A549 (cell line): ENCODE measurements around the gene TASOR. TPM values are rescaled to one million over a fixed set of nuclear protein-coding genes. Genes with fewer than 3 reads are reported as not detected.
"Not testable (repeated sequence)": the region's sequence is repeated elsewhere in the genome, so short reads cannot be mapped to it uniquely, and the experiment has no call there.

Source experiments
- ATAC-seq, 2 experiments: fragments of 200-7000 bp in 1 of 2; fragments of >200 bp in 1 of 2; cut with Nextera tagmentation in 1 of 2; cut with Tn5 transposase in 1 of 2; 3 replicates each; pipeline versions ENCODE4 v1.8.0 to v1.9.1; 2018 to 2020; ENCODE audit warnings: mild to moderate bottlenecking in 1 of 2, moderate library complexity in 1 of 2
- CTCF ChIA-PET: fragments of 300-600 bp; sonication (Branson Sonifier 250); formaldehyde crosslinking; extraction: SDS; loops from one replicate; lab custom pipeline; 2021; ENCODE audit warnings: antibody characterized with exemption, inconsistent platforms; lab: Yijun Ruan, JAX
- POLR2A ChIA-PET: fragments of 350-600 bp; formaldehyde crosslinking; extraction: SDS; loops from one replicate; lab custom pipeline; 2021; ENCODE audit warnings: antibody characterized with exemption, inconsistent platforms; lab: Yijun Ruan, JAX
- DNase-seq, 2 experiments: peaks; one replicate each; pipeline versions ENCODE4 v3.0.0 to v3.0.0-alpha.2; 2011 to 2016; ENCODE audit warnings: low read depth in 1 of 2, low spot score in 1 of 2
- FAIRE-seq: peaks from 2 replicates; lab custom pipeline; 2011; peaks lifted over from hg19 to GRCh38; lab: Jason Lieb, UNC
- H3K27ac ChIP-seq, 2 experiments: fragments of >200 bp; sonication (Bioruptor Twin); formaldehyde crosslinking; 3 replicates each; pipeline ENCODE4 v1.5.1; 2016 to 2017
- H3K4me1 ChIP-seq: fragments of >200 bp; sonication (Bioruptor Twin); formaldehyde crosslinking; 3 replicates; pipeline ENCODE4 v1.6.1; 2016
- H3K4me2 ChIP-seq: fragments of >200 bp; sonication (Bioruptor Twin); formaldehyde crosslinking; 3 replicates; pipeline ENCODE4 v1.6.1; 2016
- H3K4me3 ChIP-seq: fragments of >200 bp; sonication (Bioruptor Twin); formaldehyde crosslinking; 3 replicates; pipeline ENCODE4 v1.5.1; 2016
- H3K9me3 ChIP-seq: fragments of >200 bp; sonication (Bioruptor Twin); formaldehyde crosslinking; 3 replicates; pipeline ENCODE4 v1.6.1; 2016
- BHLHE40 ChIP-seq: IDR thresholded peaks from 2 replicates; pipeline ENCODE4 v1.6.1; 2012; ENCODE audit warnings: low read depth, low read length, inconsistent platforms
- CEBPB ChIP-seq, 2 experiments: fragments of >200 bp in 1 of 2; sonication (Bioruptor Twin) in 1 of 2; formaldehyde crosslinking in 1 of 2; IDR thresholded peaks; 2 replicates each; pipeline ENCODE4 v1.6.1; 2012 to 2016
- CHD4 ChIP-seq: fragments of 200-600 bp; sonication (generic); IDR thresholded peaks from 2 replicates; pipeline ENCODE4 v1.6.1; 2016; ENCODE audit warnings: antibody characterized with exemption, mild to moderate bottlenecking, borderline replicate concordance
- EHMT2 ChIP-seq: fragments of 200-600 bp; sonication (generic); IDR thresholded peaks from 2 replicates; pipeline ENCODE4 v1.6.1; 2016; ENCODE audit warnings: antibody characterized with exemption, low read depth, mild to moderate bottlenecking, moderate library complexity
- FOSB ChIP-seq: fragments of 250-450 bp; sonication (Bioruptor Pico); IDR thresholded peaks from 2 replicates; pipeline ENCODE4 v1.5.0; 2020; ENCODE audit warnings: mild to moderate bottlenecking, moderate library complexity
- FOSL2 ChIP-seq, 2 experiments: fragments of 450-650 bp in 1 of 2; fragments of >200 bp in 1 of 2; sonication (Bioruptor Twin) in 1 of 2; formaldehyde crosslinking; IDR thresholded peaks; 2 replicates each; pipeline versions ENCODE4 v1.5.0 to v1.6.1; 2016 to 2020; ENCODE audit warnings: mild to moderate bottlenecking in 1 of 2, moderate library complexity in 1 of 2
- FOXS1 ChIP-seq: fragments of 250-450 bp; sonication (Bioruptor Pico); IDR thresholded peaks from 2 replicates; pipeline ENCODE4 v1.5.0; 2020; ENCODE audit warnings: mild to moderate bottlenecking, moderate library complexity
- HOXA7 ChIP-seq: fragments of 250-450 bp; sonication (Bioruptor Pico); IDR thresholded peaks from 2 replicates; pipeline ENCODE4 v1.5.0; 2020; ENCODE audit warnings: mild to moderate bottlenecking, moderate library complexity
- NFE2L2 ChIP-seq: fragments of 150-350 bp; conservative IDR thresholded peaks from 2 replicates; pipeline ENCODE4 v1.6.1; 2014; ENCODE audit warnings: low read length
- NR3C1 ChIP-seq: fragments of >200 bp; sonication (Bioruptor Twin); formaldehyde crosslinking; IDR thresholded peaks from 3 replicates; pipeline ENCODE4 v1.6.1; 2017
- PHF8 ChIP-seq: fragments of 200-600 bp; sonication (generic); IDR thresholded peaks from 2 replicates; pipeline ENCODE4 v1.6.1; 2016; ENCODE audit warnings: low read depth, mild to moderate bottlenecking, antibody characterized with exemption, moderate library complexity, borderline replicate concordance
- RAD21 ChIP-seq, 2 experiments: fragments of >200 bp in 1 of 2; sonication (Bioruptor Twin) in 1 of 2; formaldehyde crosslinking in 1 of 2; IDR thresholded peaks in 1 of 2; conservative IDR thresholded peaks in 1 of 2; 2 replicates in 1 of 2; 3 replicates in 1 of 2; pipeline ENCODE4 v1.6.1; 2012 to 2018; ENCODE audit warnings: inconsistent platforms in 1 of 2
- RCOR1 ChIP-seq: fragments of 150-350 bp; IDR thresholded peaks from 2 replicates; pipeline ENCODE4 v1.6.1; 2014; ENCODE audit warnings: antibody characterized with exemption, low read length, low read depth
- RNF2 ChIP-seq: fragments of 200-600 bp; sonication (generic); IDR thresholded peaks from 2 replicates; pipeline ENCODE4 v1.6.1; 2016; ENCODE audit warnings: low read depth, mild to moderate bottlenecking, antibody characterized with exemption, moderate library complexity, borderline replicate concordance
- SMC3 ChIP-seq: fragments of >200 bp; sonication (Bioruptor Twin); formaldehyde crosslinking; IDR thresholded peaks from 3 replicates; pipeline ENCODE4 v1.6.1; 2018; ENCODE audit warnings: inconsistent platforms
- TP53 ChIP-seq: fragments of 250-450 bp; sonication (Bioruptor Pico); IDR thresholded peaks from 2 replicates; pipeline ENCODE4 v1.5.0; 2021; ENCODE audit warnings: mild to moderate bottlenecking, moderate library complexity
- WGBS: methylation state at CpG from one replicate; pipeline ENCODE4 v1.1.6; 2017; ENCODE audit errors: missing lambda C conversion rate; 5-methylcytosine and 5-hydroxymethylcytosine counted together
- polyA plus RNA-seq, 4 experiments: library from polyadenylated mRNA; depleted of rRNA in 3 of 4; stranded (reverse); fragments of >200 nt; fragmentation: RNase III in 1 of 4; extraction: RNeasy Plus Mini Kit Qiagen cat#74134 plus additional on column Dnase treatment in 1 of 4; gene quantifications; 2 replicates in 3 of 4; 3 replicates in 1 of 4; pipeline ENCODE4 v1.2.3, GENCODE V29; 2011 to 2017
- TF ChIP-seq, protein P1 (sequence below): fragments of >200 bp; sonication (Bioruptor Twin); formaldehyde crosslinking; IDR thresholded peaks from 2 replicates; pipeline ENCODE4 v1.6.1; 2016
- TF ChIP-seq, protein P2 (sequence below): fragments of >200 bp; sonication (Bioruptor Twin); formaldehyde crosslinking; IDR thresholded peaks from 3 replicates; pipeline ENCODE4 v1.6.1; 2016
- TF ChIP-seq, protein P3 (sequence below): fragments of 200-600 bp; sonication (generic); IDR thresholded peaks from 2 replicates; pipeline ENCODE4 v1.6.1; 2016; ENCODE audit warnings: antibody characterized with exemption, mild to moderate bottlenecking, moderate library complexity
- TF ChIP-seq, protein P4 (sequence below): fragments of 250-450 bp; sonication (Bioruptor Pico); IDR thresholded peaks from 2 replicates; pipeline ENCODE4 v1.5.0; 2020; ENCODE audit warnings: low read depth, mild to moderate bottlenecking, moderate library complexity
- TF ChIP-seq, protein P5 (sequence below): IDR thresholded peaks from 2 replicates; pipeline ENCODE4 v1.6.1; 2012; ENCODE audit warnings: low read depth, borderline replicate concordance

TASOR gene
- polyA plus RNA-seq, 2 of the 4 experiments (the other 2 are of a cell fraction), result 33.5 to 49.0 TPM

DNA sequence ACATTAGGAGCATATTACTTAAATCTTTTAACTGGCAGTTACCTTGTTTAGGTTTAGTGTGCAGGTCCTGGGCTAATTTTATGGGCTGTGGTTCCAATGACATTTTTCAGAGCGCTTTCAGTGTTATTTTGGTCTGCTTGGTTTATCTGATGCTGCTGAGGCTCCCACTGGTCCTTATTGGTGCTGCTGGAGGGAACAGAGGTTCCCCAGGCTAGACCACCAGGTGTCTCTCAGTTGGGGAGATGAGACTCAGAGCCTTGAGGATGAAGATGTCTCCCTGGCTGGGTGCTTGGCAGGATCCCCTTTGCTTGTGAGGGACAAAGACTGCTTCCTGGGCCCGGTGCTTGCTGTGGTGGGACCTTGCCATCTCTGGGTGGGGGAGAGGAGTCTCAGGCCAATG is 28.3 kb upstream of the TASOR start:
- FAIRE-seq, result no peak
- ChIA-PET CTCF (interaction anchor here (0.6 kb wide), 1 partner anchor 9 kb away, joined by 3 read pairs; no protein-coding TSS in a partner anchor), POLR2A (no interaction called here)
- DNase-seq, result no peak
- Histone ChIP-seq H3K4me3 (no peak overlapping the region), H3K27ac (no peak overlapping the region), H3K9me3 (0 out of 3 replicates have a peak, but pooled peaks cover 3% of the 10 kb centered on the region), H3K4me2 (no peak overlapping the region), H3K4me1 (no peaks in the 10 kb centered on the region)
- ATAC-seq, result no peak
- 75% methylated on average over 2 of the region's 2 CpGs for WGBS
- TF ChIP-seq CHD4, result no peak
- TF ChIP-seq, protein P1, sequence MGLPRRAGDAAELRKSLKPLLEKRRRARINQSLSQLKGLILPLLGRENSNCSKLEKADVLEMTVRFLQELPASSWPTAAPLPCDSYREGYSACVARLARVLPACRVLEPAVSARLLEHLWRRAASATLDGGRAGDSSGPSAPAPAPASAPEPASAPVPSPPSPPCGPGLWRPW, result no peak
- TF ChIP-seq NFE2L2, result no peak
- TF ChIP-seq FOSB, result no peak
- no peak for TF ChIP-seq FOXS1
- no peak for TF ChIP-seq RNF2

DNA sequence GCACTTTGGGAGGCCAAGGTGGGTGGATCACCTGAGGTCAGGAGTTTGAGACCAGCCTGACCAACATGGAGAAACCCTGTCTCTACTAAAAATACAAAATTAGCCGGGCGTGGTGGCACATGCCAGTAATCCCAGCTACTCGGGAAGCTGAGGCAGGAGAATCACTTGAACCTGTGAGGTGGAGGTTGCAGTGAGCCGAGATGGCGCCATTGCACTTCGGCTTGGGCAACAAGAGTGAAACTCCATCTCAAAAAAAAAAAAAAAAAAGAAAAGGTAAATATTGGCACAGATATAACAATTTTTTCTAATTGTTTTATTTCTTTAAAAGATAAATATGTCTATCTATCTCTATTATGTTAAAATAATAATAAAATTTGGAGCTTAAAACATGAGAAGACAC is 24.3 kb upstream of the TASOR start:
- H3K27ac ChIP-seq, POLR2A ChIA-PET, ATAC-seq, DNase-seq, H3K4me1 ChIP-seq, FAIRE-seq, H3K4me2 ChIP-seq, H3K4me3 ChIP-seq, H3K9me3 ChIP-seq: not testable (repeated sequence)
- TF ChIP-seq RAD21 (conservative IDR thresholded peaks at IDR 0.05 in 1 of 2, IDR thresholded peaks at IDR 0.05 in 1 of 2), result 0 out of 5 replicates have a peak, but pooled peaks of 1 of the 2 experiments have one; percentile 10
- CTCF ChIA-PET, result interaction anchor here (0.6 to 3.5 kb wide), 3 partner anchors 91 to 360 kb away, joined by 3 to 19 read pairs (median 9); no protein-coding TSS in a partner anchor
- 63% methylated on average over 6 of the region's 6 CpGs for WGBS

DNA sequence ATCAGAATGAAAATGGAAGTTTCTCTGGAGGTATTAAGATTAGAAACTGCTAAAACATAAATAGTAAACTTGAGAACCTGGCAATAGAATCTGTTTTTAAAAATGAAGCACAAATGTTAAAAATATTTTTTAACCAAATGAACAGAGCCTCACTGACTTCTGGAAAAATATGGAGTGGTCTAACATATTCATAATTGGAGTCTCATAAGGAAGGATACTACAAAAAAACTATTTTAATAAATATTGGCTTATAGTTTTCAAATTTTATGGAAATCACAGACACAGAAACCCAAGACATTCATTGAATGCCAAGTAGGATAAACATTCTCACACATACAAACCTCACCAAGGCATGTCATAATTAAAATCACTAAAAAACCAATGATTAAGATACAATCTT is 23.6 kb upstream of the TASOR start:
- H3K9me3 ChIP-seq, result 0 out of 3 replicates have a peak, but pooled peaks cover 3% of the 10 kb centered on the region
- no peak for TF ChIP-seq SMC3
- TF ChIP-seq, protein P2, sequence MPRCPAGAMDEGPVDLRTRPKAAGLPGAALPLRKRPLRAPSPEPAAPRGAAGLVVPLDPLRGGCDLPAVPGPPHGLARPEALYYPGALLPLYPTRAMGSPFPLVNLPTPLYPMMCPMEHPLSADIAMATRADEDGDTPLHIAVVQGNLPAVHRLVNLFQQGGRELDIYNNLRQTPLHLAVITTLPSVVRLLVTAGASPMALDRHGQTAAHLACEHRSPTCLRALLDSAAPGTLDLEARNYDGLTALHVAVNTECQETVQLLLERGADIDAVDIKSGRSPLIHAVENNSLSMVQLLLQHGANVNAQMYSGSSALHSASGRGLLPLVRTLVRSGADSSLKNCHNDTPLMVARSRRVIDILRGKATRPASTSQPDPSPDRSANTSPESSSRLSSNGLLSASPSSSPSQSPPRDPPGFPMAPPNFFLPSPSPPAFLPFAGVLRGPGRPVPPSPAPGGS, result no peak
- TF ChIP-seq NR3C1, result no peak
- TF ChIP-seq, protein P3, sequence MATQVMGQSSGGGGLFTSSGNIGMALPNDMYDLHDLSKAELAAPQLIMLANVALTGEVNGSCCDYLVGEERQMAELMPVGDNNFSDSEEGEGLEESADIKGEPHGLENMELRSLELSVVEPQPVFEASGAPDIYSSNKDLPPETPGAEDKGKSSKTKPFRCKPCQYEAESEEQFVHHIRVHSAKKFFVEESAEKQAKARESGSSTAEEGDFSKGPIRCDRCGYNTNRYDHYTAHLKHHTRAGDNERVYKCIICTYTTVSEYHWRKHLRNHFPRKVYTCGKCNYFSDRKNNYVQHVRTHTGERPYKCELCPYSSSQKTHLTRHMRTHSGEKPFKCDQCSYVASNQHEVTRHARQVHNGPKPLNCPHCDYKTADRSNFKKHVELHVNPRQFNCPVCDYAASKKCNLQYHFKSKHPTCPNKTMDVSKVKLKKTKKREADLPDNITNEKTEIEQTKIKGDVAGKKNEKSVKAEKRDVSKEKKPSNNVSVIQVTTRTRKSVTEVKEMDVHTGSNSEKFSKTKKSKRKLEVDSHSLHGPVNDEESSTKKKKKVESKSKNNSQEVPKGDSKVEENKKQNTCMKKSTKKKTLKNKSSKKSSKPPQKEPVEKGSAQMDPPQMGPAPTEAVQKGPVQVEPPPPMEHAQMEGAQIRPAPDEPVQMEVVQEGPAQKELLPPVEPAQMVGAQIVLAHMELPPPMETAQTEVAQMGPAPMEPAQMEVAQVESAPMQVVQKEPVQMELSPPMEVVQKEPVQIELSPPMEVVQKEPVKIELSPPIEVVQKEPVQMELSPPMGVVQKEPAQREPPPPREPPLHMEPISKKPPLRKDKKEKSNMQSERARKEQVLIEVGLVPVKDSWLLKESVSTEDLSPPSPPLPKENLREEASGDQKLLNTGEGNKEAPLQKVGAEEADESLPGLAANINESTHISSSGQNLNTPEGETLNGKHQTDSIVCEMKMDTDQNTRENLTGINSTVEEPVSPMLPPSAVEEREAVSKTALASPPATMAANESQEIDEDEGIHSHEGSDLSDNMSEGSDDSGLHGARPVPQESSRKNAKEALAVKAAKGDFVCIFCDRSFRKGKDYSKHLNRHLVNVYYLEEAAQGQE, result no peak
- no peak for TF ChIP-seq EHMT2
- TF ChIP-seq FOSL2 (IDR thresholded peaks at IDR 0.05), result no peak
- no peak for TF ChIP-seq FOSL2 (CRISPR knock-in tag; IDR thresholded peaks at IDR 0.05)
- no peak for TF ChIP-seq RCOR1
- TF ChIP-seq TP53, result no peak
- no peak for TF ChIP-seq BHLHE40
- TF ChIP-seq CEBPB (IDR thresholded peaks at IDR 0.05), result no peak
- TF ChIP-seq, protein P4, sequence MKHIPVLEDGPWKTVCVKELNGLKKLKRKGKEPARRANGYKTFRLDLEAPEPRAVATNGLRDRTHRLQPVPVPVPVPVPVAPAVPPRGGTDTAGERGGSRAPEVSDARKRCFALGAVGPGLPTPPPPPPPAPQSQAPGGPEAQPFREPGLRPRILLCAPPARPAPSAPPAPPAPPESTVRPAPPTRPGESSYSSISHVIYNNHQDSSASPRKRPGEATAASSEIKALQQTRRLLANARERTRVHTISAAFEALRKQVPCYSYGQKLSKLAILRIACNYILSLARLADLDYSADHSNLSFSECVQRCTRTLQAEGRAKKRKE (CRISPR knock-in tag), result no peak
- no peak for TF ChIP-seq HOXA7 (CRISPR knock-in tag)
- no peak for TF ChIP-seq PHF8
- TF ChIP-seq, protein P5, sequence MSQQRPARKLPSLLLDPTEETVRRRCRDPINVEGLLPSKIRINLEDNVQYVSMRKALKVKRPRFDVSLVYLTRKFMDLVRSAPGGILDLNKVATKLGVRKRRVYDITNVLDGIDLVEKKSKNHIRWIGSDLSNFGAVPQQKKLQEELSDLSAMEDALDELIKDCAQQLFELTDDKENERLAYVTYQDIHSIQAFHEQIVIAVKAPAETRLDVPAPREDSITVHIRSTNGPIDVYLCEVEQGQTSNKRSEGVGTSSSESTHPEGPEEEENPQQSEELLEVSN, result no peak

More for the DNA sequence above, 23.6 kb upstream of the TASOR start:
- ATAC-seq (no peak), FAIRE-seq (no peak), DNase-seq (no peak)
- no peak overlapping the region for H3K4me3 ChIP-seq
- H3K27ac ChIP-seq, result no peak overlapping the region
- POLR2A ChIA-PET, result no interaction called here
- CTCF ChIA-PET, result interaction anchor here (7.3 to 8.4 kb wide), 2 partner anchors 93 to 284 kb away, joined by 86 to 184 read pairs; partner anchors contain the start of gene ARHGEF3
- no peaks in the 10 kb centered on the region for H3K4me1 ChIP-seq
- H3K4me2 ChIP-seq, result no peak overlapping the region
